ENCODE data around the gene SMAD3.

- TF ChIP-seq, protein P1, sequence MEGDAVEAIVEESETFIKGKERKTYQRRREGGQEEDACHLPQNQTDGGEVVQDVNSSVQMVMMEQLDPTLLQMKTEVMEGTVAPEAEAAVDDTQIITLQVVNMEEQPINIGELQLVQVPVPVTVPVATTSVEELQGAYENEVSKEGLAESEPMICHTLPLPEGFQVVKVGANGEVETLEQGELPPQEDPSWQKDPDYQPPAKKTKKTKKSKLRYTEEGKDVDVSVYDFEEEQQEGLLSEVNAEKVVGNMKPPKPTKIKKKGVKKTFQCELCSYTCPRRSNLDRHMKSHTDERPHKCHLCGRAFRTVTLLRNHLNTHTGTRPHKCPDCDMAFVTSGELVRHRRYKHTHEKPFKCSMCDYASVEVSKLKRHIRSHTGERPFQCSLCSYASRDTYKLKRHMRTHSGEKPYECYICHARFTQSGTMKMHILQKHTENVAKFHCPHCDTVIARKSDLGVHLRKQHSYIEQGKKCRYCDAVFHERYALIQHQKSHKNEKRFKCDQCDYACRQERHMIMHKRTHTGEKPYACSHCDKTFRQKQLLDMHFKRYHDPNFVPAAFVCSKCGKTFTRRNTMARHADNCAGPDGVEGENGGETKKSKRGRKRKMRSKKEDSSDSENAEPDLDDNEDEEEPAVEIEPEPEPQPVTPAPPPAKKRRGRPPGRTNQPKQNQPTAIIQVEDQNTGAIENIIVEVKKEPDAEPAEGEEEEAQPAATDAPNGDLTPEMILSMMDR (IDR thresholded peaks at IDR 0.05) = no peak
- no peak for TF ChIP-seq POLR2AphosphoS5 (IDR thresholded peaks at IDR 0.05)
Observed at GRCh38 chr15:67033571-67034044, 31.8 kb upstream of the SMAD3 start.

All from suprapubic skin (tissue), 3 donors.